ENCODE data around the gene POU2F2. TPM values are rescaled to one million over a fixed set of nuclear protein-coding genes. Genes with fewer than 3 reads are reported as not detected.

POU2F2 gene
- total and polyA plus RNA-seq, 2 experiments from 2014 or later, result 2.3 to 4.6 TPM

GRCh38 chr19:42083537-42083936, 48.7 kb downstream of the POU2F2 start:
- no peak for TF ChIP-seq ZNF331 (CRISPR knock-in tag; IDR thresholded peaks at IDR 0.05; ENCODE audit: low read depth)
- TF ChIP-seq POLR2AphosphoS5 (IDR thresholded peaks at IDR 0.05; ENCODE audit: low read depth), result no peak
- TF ChIP-seq EZH2 (IDR thresholded peaks at IDR 0.05; ENCODE audit: low read depth, unreplicated experiment), result no peak
- TF ChIP-seq REST (IDR thresholded peaks at IDR 0.05; ENCODE audit: unreplicated experiment), result no peak
- no peak for TF ChIP-seq CREB1 (CRISPR knock-in tag; IDR thresholded peaks at IDR 0.05; ENCODE audit: low read depth)
- no peak for TF ChIP-seq ZNF462 (CRISPR knock-in tag; IDR thresholded peaks at IDR 0.05)
- no peak for TF ChIP-seq EZH2phosphoT487 (IDR thresholded peaks at IDR 0.05; ENCODE audit: unreplicated experiment)
- no peak for TF ChIP-seq STAT1 (IDR thresholded peaks at IDR 0.05; ENCODE audit: unreplicated experiment)
- no peak for TF ChIP-seq JUNB (IDR thresholded peaks at IDR 0.05; ENCODE audit: unreplicated experiment)
- no peak for TF ChIP-seq NANOG (IDR thresholded peaks at IDR 0.05; ENCODE audit: borderline replicate concordance)
- TF ChIP-seq ZNF114 (CRISPR knock-in tag; IDR thresholded peaks at IDR 0.05), result no peak
- TF ChIP-seq ETS1 (IDR thresholded peaks at IDR 0.05), result no peak
- no peak for TF ChIP-seq CTCF (conservative IDR thresholded peaks at IDR 0.05; ENCODE audit: low read depth in 2 of 2)
- H3K36me3 ChIP-seq (ENCODE audit: insufficient read depth), result peaks cover 23% of the 10 kb centered on the region; the same call in 1 of the 2 replicates
- ATAC-seq, result no peak
- peaks cover 15% of the 10 kb centered on the region for H3K4me1 Mint-ChIP-seq
- no peak overlapping the region for H3K4me3 Mint-ChIP-seq
- no peak overlapping the region for H3K4me3 ChIP-seq
- no peak for DNase-seq (ENCODE audit: low spot score)
- peaks cover 16% of the 10 kb centered on the region for H3K27me3 Mint-ChIP-seq (ENCODE audit: insufficient read depth, low read depth, poor library complexity)
- no peak overlapping the region for H2AFZ ChIP-seq
- H3F3A ChIP-seq (replicated peaks; ENCODE audit: low read depth), result peaks cover 11% of the 10 kb centered on the region; the same call in 1 of the 2 replicates
- H3K79me2 ChIP-seq (replicated peaks; ENCODE audit: insufficient read depth), result peaks cover 13% of the 10 kb centered on the region
- peaks cover 39% of the 10 kb centered on the region for H3K36me3 Mint-ChIP-seq (ENCODE audit: low read depth)
- H3K27me3 ChIP-seq (ENCODE audit: insufficient read depth), result no peaks in the 10 kb centered on the region
- H3K27ac ChIP-seq (ENCODE audit: low read depth), result no peak overlapping the region
- no peak overlapping the region for H3K27ac Mint-ChIP-seq
- H3K4me2 ChIP-seq, result no peak overlapping the region
- no peaks in the 10 kb centered on the region for H3K9me3 Mint-ChIP-seq
- H4K20me1 ChIP-seq (replicated peaks; ENCODE audit: insufficient read depth), result peaks cover 5% of the 10 kb centered on the region; the same call in 1 of the 2 replicates
- H3K4me1 ChIP-seq (ENCODE audit: insufficient read depth), result peaks cover 10% of the 10 kb centered on the region
- H3K9me2 ChIP-seq (ENCODE audit: insufficient read depth), result no peaks in the 10 kb centered on the region

All from GM23338 (cell line).